HG02610 (cell line): ENCODE measurements around the gene NFATC1.

Experiments used
- ATAC-seq: cut with Tn5 transposase; IDR thresholded peaks from one replicate; pipeline ENCODE4 v1.9.1; 2021; ENCODE audit warnings: mild to moderate bottlenecking, moderate library complexity; ENCODE audit not compliant: unreplicated experiment

NFATC1 gene

DNA sequence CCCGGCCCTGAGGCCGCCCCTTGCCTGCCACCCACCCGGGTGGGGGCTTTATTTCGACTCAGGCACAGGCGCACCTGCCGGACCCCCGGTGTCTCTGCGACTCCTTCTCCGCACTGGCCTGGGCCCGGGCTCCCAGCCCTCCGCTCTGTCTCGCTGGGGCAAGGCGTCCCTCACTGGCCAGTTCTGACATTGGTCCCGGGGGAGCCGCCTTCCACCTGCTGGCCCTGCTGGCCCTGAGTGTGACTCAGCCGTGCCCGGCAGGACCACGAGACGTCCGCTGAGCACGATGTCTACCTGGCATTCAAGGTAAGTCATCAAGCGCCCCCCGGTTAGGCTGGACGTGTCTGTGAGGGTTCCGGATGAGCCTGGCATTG lies 152.3 kb downstream of the NFATC1 start:
- ATAC-seq = no peak

DNA sequence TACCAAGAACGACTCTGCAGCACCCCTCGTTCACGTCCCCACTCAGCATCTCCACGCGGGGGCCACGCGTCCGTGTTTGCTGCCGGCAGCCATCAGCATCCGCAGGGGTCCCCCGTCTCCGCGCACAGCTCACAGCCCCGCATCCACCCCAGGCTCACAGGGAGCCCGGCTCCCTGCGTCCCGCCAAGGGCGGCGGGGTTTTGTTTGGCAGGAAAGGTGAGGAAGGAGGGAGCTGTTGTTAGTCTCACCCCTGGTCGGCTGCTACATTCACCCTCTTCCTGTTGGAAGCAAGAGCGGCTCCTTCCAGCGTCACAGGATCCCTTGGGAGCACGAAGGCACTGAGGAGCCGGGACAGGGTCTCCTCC lies 152.9 kb downstream of the NFATC1 start:
- ATAC-seq = no peak

- no peak for ATAC-seq
These were observed 153.4 kb downstream of the NFATC1 start for GRCh38 chr18:79548986-79549637.

DNA sequence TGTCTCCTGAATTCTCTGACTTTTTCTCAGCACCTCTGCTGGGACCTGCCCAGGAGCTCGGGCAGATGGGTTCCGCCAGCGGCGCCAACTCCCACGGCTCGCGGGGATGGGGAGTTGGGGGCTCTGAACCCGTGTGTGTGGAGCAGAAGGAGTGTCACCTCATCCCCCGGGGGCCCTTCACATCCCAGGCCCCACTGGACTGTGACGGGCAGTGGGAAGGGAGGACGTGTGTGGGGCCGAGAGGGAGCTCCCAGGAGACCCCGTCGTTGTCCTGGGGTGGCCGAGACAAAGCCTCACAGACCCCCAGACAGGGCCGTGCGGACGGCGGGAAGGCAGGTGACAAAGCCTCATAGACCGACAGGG lies 153.9 kb downstream of the NFATC1 start:
- no peak for ATAC-seq

GRCh38 chr18:79552140-79552631 lies 156.5 kb downstream of the NFATC1 start:
- ATAC-seq = no peak

GRCh38 chr18:79552696-79553095 lies 157.0 kb downstream of the NFATC1 start:
- no peak for ATAC-seq

- ATAC-seq = no peak
These were observed 157.4 kb downstream of the NFATC1 start for GRCh38 chr18:79553154-79553553.

- ATAC-seq = no peak
These were observed 158.0 kb downstream of the NFATC1 start for GRCh38 chr18:79553696-79554095.

DNA sequence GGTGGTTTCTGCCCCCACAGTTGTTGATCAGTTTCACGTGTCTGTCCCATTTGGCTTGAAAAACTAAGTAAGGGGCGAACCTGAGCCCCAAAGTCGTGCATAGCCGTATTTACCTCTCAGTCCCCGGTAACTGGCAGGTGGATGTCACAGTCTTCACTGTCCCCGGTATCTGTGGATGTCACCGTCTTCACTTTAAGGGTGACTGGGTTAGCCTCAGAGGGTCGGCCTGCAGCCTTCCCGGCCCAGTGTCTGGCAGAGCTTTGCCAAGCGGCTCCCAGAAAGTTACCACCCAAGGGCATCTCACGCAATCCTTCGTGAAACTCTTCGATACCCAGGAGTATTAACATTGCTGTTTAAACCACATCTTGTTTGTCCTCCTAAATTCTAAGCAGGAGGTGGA lies 158.6 kb downstream of the NFATC1 start:
- no peak for ATAC-seq

- no peak for ATAC-seq
These were observed 159.4 kb downstream of the NFATC1 start for GRCh38 chr18:79554945-79555645.

DNA sequence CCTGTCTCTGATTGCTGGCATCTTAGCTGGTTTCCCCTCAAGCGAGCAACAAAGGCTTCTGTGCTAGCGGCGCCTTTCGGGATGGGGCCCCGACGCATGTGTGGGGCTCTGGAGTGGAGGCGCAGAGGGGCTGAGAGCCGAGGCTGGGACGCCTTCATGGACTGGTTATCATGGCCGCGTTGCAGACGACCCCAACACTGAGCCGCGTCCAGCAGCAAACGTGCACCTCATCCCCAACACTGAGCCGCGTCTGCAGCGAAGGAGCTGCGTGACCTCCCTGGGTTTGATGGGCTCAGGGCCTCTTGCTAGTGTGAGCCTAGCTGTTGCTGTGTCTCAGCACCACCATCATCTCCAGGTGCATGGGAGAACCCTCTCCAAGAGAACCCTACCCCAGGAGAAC lies 160.2 kb downstream of the NFATC1 start:
- no peak for ATAC-seq

DNA sequence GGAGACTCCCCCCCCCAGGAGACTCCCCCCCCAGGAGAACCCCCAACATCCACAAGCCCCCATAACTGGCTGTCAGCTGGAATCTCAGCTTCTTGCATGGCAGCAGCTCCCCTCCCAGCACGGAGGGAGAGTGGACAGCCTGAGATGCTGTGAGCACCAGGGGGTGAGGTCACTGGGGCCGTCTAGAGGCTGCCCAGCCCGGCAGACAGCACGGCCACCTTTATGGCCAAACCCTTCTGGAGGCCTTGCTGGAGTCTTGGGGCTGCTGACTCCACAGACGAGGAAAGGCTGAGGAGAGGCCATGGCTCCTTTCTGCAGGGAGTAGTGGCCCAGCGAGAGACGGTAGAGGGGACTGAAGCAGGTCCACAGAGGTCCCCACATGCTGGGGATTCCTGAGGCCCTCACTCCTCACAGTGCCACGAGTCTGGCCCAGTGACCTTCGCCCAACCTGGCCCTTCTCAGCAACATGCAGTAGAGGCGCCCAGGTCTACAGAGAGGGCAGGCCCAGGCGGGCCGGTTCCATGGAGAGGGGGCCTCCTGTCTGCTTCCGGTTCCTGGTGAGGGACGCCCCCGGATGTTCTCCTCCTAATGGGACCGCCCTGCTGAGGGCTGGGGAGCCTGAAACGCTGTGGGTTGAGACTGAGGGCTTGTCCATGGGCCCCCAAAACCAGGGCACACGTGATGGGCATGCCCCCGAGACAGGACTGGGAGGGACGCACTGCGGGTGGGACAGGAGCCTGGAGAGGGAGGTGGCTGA lies 161.3 kb downstream of the NFATC1 start:
- ATAC-seq = no peak

DNA sequence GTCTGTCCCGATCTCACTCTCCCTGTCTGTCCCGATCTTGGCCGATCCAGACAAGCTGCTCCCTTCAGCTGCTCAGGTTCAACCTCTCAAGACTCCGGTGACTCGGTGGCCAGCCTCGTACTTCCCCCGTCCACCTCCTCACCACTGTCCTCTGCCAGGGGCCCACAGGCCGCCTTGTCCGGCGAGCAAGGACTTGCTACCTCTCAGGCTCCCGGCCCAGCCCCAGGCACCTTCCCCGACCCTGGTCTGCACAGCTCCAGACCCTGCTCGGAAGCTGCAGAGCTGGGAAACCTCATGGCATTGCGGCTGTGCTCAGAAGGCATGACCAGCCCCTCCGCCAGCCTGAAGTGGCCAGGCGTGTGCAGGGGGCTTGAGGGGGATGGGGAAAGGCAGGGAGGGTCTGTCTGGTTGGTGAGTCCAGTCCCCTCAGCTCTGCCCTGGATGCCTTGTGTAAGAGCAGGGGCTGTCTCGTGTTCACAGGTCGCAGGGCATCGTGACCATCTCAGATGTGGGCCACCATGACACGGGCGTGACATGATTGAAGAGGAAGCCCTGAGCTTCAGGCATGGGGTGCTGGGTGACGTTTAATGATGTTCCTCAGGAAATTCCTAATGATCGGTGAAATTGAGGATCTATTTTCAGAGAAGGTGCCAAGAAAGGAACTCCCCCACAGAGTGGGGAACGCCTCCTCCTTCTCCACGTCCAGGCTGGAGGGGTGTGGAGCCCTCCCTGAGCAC lies 162.6 kb downstream of the NFATC1 start:
- ATAC-seq = no peak

- no peak for ATAC-seq
These were observed 163.2 kb downstream of the NFATC1 start for GRCh38 chr18:79558933-79559416.

- ATAC-seq = no peak
These were observed 163.7 kb downstream of the NFATC1 start for GRCh38 chr18:79559436-79559835.

- no peak for ATAC-seq
These were observed 164.5 kb downstream of the NFATC1 start for GRCh38 chr18:79560042-79560860.

DNA sequence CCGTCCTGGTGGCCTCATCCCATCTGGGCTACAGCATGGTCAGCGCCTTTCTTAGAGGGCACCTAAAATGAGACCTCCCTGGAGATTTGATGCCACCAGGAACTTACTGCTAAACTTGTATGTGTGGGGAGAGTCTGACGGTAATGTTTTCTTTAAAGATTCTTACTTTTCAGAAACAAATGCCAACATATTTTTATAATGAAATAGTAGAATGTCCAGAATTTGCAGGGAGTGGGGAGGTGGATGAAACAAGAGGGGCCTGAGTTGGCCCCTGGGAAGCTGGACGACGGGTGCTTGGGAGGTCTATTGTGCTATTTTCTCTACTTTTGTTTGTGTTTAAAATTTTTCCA lies 165.1 kb downstream of the NFATC1 start:
- ATAC-seq = no peak

DNA sequence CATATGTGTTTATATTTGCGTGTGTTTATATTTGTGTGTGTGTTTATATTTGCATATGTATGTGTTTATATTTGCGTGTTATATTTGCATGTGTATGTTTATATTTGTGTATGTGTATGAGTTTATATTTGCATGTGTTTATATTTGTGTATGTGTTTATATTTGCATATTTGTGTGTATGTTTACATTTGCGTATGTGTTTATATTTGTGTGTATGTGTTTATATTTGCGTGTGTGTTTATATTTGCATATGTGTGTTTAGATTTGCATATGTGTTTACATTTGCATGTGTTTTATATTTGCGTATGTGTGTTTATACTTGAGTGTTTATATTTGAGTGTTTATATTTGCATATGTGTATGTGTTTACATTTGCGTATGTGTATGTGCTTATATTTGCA lies 168.2 kb downstream of the NFATC1 start:
- ATAC-seq = no peak

DNA sequence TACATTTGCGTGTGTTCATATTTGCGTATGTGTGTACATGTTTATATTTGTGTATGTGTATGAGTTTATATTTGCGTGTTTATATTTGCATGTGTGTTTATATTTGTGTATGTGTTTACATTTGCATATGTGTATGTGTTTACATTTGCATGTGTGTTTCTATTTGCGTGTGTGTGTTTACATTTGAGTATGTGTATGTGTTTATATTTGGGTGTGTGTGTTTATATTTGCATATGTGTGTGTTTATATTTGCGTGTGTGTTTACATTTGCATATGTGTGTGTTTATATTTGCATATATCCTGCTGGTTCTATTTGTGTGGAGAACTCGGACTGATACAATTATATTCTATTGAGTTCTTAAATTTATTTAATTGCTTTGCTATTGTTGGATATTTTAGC lies 168.7 kb downstream of the NFATC1 start:
- ATAC-seq = no peak

DNA sequence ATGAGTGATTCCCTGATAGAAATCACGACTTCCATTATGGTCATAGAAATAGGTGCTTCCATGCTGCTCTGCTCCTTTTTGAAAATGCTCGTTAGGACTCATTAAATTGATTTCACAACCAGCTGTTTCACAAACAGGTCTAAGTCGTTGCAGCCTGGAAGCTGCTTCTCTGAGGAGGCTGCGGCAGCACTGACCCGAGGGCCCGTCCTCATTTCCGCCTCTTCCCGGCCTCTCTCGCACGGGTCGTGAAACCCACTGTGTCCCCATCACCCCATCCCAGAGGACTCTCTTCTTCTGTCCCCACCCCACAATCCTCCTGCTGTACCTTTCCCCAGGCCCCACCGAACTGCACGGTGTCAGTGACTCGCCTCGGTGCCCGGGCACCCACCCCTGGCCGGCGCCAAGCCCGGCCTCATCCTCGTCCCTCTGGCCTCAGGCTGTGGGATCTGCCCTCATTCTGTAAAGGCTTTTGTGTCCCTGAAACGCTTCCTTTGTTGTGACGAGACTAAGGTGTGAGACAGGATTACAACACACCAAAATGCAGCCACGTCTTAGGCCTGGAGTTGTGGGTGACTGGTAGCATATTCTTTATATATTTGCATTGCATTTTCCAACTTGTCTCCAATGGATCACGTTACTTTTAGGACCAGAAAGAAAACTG lies 171.2 kb downstream of the NFATC1 start:
- ATAC-seq = no peak
